ENCODE results near the gene SPINK6. TPM values are rescaled to one million over a fixed set of nuclear protein-coding genes. Genes with fewer than 3 reads are reported as not detected.

The SPINK6 gene
- total RNA-seq, 2 donors from 2014 or later, result 0.45 TPM; not detected in 1

DNA sequence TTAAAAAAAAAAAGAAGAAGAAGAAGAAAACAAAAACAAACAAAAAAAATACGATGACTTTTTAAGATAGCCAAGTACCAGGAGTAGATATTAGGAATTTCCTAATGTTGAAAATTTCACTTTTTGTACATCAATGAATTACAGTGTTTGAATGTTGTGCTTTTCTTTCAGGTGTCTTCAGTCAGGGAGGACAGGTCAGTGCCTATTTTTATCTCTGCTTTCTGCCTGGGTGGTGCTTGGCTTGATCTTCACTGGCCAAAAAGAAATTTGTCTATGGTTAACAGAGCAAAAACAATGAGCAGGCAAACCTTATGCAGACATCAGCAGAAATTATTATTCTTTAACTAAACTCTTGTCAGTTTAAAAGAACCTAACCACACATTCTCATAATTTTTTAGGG is 3.0 kb downstream of the SPINK6 start:
- Histone ChIP-seq H3K27me3 (no peaks in the 10 kb centered on the region), H3K4me1 (no peaks in the 10 kb centered on the region), H3K4me3 (no peak overlapping the region), H3K27ac (no peak overlapping the region), H3K9me3 (no peaks in the 10 kb centered on the region), H3K9ac (ENCODE audit: low read depth in 2 of 2, low read length in 2 of 2) (no peak overlapping the region), H3K36me3 (no peaks in the 10 kb centered on the region)
- no peak for DNase-seq
- intact Hi-C loops (cut with DNase I), result no loop called here
- TF ChIP-seq, protein P1, sequence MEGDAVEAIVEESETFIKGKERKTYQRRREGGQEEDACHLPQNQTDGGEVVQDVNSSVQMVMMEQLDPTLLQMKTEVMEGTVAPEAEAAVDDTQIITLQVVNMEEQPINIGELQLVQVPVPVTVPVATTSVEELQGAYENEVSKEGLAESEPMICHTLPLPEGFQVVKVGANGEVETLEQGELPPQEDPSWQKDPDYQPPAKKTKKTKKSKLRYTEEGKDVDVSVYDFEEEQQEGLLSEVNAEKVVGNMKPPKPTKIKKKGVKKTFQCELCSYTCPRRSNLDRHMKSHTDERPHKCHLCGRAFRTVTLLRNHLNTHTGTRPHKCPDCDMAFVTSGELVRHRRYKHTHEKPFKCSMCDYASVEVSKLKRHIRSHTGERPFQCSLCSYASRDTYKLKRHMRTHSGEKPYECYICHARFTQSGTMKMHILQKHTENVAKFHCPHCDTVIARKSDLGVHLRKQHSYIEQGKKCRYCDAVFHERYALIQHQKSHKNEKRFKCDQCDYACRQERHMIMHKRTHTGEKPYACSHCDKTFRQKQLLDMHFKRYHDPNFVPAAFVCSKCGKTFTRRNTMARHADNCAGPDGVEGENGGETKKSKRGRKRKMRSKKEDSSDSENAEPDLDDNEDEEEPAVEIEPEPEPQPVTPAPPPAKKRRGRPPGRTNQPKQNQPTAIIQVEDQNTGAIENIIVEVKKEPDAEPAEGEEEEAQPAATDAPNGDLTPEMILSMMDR (IDR thresholded peaks at IDR 0.05), result no peak

DNA sequence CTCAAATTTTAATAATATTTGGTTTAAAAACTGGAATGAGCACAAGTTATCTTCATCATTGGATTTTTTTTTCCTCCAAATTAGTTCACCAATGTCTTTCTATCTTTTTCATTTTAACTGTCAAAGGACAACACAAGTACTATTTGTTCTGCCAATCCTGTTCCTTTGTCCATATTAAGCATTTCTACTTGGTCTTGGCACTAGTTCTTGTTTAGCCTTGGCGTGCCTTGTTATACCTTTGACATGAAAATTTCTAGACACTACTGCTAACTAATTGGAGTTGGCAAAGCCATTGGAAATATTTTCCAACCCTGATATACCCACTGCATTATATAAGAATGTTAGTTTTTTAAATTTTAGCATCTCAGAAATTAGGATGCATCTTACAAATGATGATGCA is 3.8 kb downstream of the SPINK6 start:
- DNase-seq, result no peak

DNA sequence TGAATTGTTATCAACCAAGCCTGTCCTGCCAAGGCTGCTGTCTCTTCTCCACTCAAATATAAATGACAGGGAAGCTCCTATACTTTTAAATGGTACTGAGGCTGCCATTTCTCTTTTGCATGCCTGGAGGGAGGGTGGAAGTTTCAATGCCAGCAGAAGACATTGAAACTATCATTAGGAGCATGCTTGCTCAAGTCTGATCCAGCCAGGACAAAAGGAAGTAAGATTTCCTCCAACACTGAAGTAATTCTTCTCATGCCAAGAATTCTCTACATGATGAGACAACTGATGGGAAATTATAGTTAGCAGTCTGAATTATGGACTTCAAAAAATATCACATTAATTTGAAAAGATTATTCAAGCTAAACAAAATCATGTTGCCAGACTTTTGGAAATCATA is 5.4 kb downstream of the SPINK6 start:
- Histone ChIP-seq H3K9me3 (no peaks in the 10 kb centered on the region), H3K4me3 (no peak overlapping the region), H3K36me3 (no peaks in the 10 kb centered on the region), H3K4me1 (no peaks in the 10 kb centered on the region), H3K9ac (ENCODE audit: low read depth in 2 of 2, low read length in 2 of 2) (no peak overlapping the region), H3K27ac (no peak overlapping the region), H3K27me3 (no peaks in the 10 kb centered on the region)
- TF ChIP-seq, protein P1 (IDR thresholded peaks at IDR 0.05), result no peak
- DNase-seq, result no peak
- intact Hi-C loops (cut with DNase I), result no loop called here

More for the DNA sequence above, 3.8 kb downstream of the SPINK6 start:
- intact Hi-C loops (cut with DNase I), result no loop called here
- H3K4me1 ChIP-seq, result no peaks in the 10 kb centered on the region
- TF ChIP-seq, protein P1 (IDR thresholded peaks at IDR 0.05), result no peak
- no peak overlapping the region for H3K4me3 ChIP-seq
- no peaks in the 10 kb centered on the region for H3K9me3 ChIP-seq
- H3K9ac ChIP-seq (ENCODE audit: low read depth in 2 of 2, low read length in 2 of 2), result no peak overlapping the region
- H3K27me3 ChIP-seq, result no peaks in the 10 kb centered on the region
- no peak overlapping the region for H3K27ac ChIP-seq
- no peaks in the 10 kb centered on the region for H3K36me3 ChIP-seq

DNA sequence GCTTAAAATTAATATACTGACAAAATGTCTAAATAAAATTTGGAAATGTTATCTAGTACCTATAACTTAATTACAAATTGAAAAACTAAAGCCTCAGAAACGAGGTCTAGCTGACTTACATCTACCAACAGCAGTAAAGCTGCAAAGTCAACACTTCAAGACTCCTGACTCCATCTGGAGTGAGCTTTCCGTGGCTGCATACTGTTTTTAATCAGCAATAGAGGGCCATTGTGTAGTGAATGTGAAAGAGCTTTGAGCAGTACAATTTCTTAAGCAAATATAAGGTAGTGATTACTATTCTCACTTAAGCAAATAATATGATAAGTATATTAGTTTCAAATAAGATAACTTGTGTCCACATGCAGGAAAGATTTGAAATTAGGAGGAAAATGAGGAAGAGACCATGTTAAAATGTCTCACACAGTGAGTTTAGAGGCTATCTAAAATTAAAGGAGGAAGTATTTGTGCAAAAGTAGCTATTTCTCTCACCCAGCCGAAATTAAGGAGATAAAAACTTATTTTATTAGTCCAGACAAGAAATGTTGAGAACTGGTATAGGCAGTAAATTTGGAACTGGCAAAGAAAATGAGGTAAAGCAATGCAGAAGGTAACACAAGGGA is 6.4 kb downstream of the SPINK6 start:
- DNase-seq, result no peak
- intact Hi-C loops (cut with DNase I), result no loop called here
- H3K27me3 ChIP-seq, result no peaks in the 10 kb centered on the region
- no peaks in the 10 kb centered on the region for H3K9me3 ChIP-seq
- no peaks in the 10 kb centered on the region for H3K36me3 ChIP-seq
- H3K4me1 ChIP-seq, result no peaks in the 10 kb centered on the region
- H3K4me3 ChIP-seq, result no peak overlapping the region
- TF ChIP-seq, protein P1 (IDR thresholded peaks at IDR 0.05), result no peak
- no peak overlapping the region for H3K9ac ChIP-seq (ENCODE audit: low read depth in 2 of 2, low read length in 2 of 2)
- no peak overlapping the region for H3K27ac ChIP-seq

DNA sequence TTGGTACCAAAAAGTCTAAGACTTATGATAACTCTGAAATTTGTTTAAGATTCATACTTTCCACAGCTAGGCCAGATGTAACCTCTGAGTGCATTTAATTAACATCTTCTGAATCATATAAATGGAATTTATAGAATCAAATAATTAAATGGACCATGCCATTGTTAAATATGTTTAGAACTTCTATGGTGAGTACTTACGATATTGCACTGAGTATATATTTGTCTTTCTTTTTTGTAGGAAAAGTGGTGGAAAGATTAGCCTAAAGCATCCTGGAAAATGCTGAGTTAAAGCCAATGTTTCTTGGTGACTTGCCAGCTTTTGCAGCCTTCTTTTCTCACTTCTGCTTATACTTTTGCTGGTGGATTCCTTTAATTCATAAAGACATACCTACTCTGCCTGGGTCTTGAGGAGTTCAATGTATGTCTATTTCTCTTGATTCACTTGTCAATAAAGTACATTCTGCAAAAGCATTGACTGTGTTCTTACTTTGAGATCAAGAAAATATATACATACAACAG is 11.9 kb downstream of the SPINK6 start:
- intact Hi-C loops (cut with DNase I), result no loop called here
- H3K4me1 ChIP-seq, result no peaks in the 10 kb centered on the region
- H3K9ac ChIP-seq (ENCODE audit: low read depth in 2 of 2, low read length in 2 of 2), result no peak overlapping the region
- no peaks in the 10 kb centered on the region for H3K9me3 ChIP-seq
- TF ChIP-seq, protein P1 (IDR thresholded peaks at IDR 0.05), result no peak
- H3K36me3 ChIP-seq, result no peaks in the 10 kb centered on the region
- no peaks in the 10 kb centered on the region for H3K27me3 ChIP-seq
- DNase-seq, result no peak
- no peak overlapping the region for H3K27ac ChIP-seq
- H3K4me3 ChIP-seq, result no peak overlapping the region
